HG03097 (cell line): Measurements from ENCODE around the gene THADA.
"Not testable (repeated sequence)": the region's sequence is repeated elsewhere in the genome, so short reads cannot be mapped to it uniquely, and the experiment has no call there.

Experiments used
- ATAC-seq: cut with Tn5 transposase; IDR thresholded peaks from one replicate; pipeline ENCODE4 v1.9.1; 2021; ENCODE audit not compliant: unreplicated experiment, low FRiP score

The THADA gene

DNA sequence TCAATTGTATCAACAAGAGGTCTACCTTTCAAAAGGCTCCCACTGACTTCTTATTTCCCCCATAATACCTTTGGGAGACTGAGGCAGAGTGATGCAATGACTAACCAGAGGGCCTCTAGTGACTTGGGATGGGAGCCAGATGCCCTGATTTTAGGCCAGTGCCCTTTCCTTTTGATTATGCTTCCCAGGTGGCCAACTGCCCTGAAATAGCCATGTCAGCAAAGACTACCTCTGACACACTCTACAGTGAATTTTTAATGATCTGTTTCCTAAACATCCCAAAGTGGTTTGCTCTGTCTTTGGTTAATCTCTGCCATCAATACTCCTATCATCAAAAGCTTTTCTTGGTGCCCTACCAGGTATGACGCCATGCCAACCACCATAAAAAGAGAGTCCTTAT is 303.5 kb downstream of the THADA start:
- no peak for ATAC-seq

- no peak for ATAC-seq
Observed at GRCh38 chr2:43289331-43289730, 306.5 kb downstream of the THADA start.

DNA sequence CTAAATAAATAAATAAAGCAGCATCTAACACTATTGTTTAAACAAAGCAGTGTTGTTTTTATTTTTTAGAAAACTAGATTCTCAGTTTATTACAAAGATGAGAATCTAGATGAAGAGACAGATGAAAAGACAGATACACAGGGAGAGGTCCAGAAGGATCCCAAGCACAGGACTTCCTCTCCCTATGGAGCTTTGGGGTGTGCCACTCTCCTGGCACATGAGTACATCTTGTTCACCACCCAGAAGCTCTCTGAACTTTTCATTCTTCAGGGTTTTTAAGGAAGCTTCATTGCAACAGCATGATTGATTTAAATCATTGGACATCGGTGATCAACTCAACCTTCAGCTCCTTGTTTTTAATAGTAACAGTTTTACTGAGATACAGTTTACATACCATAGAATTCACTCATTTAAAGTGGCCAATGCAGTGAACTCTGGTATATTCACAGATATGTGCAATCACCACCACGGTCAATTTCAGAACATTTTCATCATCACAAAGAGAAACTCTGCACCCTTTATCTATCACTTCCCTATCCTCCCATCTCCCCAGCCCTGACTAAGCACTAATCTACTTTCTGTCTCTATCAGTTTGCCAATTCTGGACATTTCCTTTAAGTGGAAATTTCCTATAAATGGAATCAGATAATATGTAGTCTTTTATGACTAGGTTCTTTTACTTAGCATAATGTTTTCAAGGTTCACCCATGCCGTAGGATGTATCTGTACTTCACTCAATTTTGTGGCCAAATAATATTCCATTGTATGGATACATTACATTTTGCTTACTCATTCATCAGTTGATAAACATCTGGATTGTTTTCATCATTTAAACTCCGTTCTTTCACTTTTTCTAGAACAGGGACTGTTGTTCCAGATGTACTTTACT is 307.2 kb downstream of the THADA start:
- no peak for ATAC-seq

DNA sequence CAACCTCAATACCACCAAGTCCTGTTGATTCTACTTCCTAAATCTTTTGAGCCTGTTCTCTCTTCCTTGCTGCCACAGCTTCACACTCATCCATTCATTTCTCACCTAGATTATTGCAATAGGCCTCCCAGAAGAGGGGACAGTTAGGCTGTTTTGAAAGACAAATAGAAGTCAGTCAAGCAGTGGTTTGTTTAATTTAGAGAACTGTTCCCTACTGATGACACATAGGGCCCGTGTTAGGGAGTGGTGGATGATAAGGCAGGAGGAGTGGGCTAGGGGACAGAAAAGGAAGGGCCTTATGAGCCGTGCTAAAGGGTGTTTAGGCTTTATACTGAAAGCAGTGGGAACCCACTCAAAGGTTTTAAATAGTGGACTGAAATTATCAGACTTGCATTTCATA is 309.9 kb downstream of the THADA start:
- ATAC-seq = no peak

DNA sequence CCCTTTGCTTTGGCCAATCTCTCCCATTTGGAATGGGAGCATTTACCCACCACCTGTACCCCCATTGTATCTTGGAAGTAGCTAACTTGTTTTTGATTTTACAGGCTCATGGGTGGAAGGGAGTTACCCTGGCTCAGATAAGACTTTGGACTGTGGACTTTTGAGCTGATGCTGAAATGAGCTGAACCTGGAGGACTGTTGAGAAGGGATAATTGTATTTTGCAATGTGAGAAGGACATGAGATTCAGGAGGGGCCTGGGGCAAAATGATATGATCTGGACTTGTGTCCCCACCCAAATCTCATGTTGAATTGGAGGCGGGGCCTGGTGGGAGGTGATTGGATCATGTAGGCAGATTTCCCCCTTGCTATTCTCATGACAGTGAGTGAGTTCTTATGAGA is 310.9 kb downstream of the THADA start:
- ATAC-seq = no peak

- ATAC-seq = not testable (repeated sequence)
Observed at GRCh38 chr2:43284347-43284746, 311.5 kb downstream of the THADA start.

- no peak for ATAC-seq
Observed at GRCh38 chr2:43280994-43281393, 314.8 kb downstream of the THADA start.

DNA sequence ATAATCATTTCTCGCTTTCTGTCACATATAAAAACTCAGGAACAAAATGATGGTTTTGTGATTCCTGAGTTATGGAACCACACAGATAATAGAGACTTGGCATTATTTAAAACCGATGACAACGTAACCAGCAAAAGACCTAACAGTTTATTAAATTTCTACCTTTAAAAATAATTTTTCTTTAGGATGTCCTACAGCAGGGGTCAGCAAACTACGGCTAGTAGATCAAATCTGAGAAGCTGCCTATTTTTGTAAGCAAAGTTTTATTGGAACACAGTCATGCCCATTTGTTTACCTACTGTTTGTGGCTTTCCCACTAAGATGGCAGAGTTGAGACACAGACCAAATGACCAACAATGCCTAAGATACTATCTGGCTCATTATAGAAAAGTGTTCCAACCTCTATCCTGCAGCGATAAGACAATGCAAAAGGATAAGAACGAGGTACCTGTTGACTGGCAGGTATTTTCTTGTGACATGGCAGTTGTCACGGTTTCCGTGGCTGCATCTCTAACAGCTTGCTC is 316.5 kb downstream of the THADA start:
- ATAC-seq = no peak

- no peak for ATAC-seq
Observed at GRCh38 chr2:43278564-43279220, 317.1 kb downstream of the THADA start.

GRCh38 chr2:43276962-43277391 is 318.9 kb downstream of the THADA start:
- no peak for ATAC-seq

DNA sequence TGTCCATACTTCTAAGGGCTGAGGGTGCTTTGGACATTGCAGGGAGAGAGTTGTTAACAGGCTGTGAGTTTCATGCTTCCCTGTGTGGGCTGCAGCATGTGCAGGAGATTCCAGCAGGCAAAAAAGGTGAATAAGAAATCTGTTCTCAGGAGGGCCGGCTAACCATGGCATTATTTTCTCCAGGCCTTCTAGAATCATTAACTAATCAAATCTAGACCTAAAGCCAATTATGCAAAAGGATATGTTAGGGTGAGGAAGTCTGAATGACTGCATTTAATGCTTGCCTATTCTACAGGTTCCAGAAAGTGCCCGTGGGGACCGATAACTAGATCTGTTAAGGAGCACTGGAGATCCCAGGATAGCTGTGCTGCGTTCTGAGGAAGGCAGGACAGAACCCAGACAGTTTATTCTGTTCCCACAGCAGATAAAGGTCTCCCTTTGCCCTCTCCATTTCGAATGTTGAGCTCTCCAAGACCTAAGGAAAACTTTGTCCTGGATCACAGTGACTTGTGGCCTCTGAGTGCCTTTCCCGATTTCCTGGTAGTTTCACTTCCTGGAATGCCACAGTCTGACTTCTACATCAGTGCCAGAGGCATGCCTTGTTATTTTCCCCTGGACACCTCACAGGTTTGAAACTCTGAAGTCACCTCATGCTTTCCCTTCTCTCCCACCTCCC is 319.4 kb downstream of the THADA start:
- ATAC-seq = no peak

GRCh38 chr2:43274721-43275120 is 321.1 kb downstream of the THADA start:
- no peak for ATAC-seq

DNA sequence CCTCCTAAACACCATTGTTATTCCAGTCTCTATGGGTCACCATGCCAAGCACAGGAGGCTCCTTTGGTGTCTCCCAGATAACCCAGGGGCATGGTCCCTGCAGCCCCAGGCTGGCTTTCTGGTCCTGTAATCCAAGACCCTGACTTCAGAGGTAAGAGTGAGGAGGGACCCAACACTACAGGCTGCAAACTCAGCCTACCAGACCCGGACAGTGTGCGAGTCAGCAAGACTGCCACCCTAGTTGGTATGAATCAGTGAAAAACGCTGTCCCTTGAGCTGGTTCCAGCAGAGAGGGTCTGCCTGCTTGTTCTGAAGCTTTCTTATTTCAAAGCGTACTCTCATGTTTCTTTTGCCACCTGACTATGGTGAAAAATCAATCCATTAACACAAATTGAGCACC is 321.8 kb downstream of the THADA start:
- ATAC-seq = no peak

DNA sequence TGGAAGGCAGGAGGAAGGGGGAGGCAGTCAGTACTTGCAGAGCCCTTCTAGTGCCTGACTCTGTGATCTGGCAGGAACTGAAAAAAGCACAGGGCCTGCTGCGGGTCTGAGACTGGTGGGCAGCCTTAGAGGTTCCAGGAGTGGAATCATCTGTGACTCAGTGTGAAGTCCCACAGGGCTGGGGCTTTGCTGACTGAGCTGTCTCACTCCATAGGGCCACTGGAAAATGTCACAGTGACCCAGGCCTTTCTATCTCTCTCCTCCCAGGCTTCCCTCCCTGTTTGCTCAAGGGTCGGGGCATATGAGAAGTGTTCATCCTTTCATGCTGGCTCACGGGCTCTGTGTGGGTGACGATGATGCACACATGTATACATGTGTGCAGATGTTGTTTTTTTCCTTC is 322.3 kb downstream of the THADA start:
- ATAC-seq = no peak

DNA sequence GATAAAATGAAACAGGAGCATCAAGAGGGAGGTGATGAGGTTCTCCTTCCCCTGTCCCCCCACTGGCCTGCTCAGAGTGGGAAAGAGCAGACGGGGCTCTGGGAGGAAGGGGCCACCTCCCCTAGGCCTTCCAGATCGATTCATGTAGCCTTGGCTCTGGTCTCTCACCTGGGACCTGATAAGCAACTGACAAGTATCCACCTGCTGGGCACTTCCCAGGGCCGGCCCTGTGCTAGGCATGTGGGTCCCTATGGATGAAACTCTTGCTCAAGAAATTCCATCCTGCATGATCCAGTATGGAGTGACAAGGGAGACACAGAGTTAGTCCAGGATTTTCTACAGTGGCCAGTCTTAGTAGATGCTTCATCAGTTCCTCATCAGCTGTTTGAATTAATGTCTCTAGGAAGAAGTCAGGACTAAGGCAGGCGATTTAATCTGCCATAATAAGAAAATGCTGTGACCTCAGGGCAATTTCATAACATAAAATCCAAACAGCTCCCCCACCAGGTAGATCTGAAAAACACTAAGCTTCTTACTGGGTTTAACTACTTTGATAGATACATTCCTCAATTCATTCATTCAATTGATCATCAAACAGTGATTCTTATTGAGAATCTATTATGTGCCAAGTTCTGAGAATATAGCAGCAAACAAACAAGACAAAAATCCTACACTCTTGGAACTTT is 324.8 kb downstream of the THADA start:
- no peak for ATAC-seq

DNA sequence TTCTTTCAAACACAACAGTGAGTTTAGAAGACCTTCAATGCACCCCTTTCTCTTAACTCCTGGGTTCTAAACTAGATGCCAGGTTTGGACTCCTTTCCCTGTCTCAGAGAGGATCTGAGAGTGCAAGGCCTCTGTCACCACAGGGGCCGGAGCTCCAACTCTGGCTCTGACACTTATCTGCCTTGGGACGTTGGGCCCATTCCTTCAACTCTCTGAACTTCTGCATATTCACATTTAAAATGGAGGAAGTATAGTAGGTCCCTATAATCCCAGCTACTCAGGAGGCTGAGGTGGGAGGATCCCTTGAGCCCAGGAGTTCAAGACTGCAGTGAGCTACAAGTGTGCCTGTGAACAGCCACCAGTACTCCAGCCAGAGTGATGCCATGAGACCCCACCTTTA is 325.4 kb downstream of the THADA start:
- no peak for ATAC-seq

GRCh38 chr2:43269706-43270105 is 326.1 kb downstream of the THADA start:
- no peak for ATAC-seq

DNA sequence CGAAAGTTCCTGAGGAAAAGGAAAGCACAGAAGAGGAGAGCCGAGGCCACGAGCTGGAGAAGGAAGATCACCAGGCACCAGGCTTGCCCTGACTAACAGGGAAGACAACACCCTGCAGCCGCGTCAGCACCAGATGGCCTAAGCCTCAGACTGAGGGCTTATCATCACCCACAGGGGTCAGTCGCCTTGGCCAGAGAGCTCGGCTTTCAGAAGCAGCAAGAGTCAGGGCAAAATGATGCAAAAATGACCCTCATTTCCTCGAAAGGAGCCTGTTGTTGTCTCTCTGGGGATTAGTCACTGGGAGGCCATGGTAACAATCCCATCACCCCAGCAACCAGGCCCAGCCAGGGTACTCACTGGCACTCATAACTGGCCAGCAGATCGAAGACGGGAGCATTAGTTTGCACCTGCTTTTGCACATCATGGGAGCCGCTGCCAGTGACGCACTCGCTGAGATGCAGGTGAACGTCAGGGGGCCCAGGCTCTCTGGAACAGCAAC is 326.7 kb downstream of the THADA start:
- no peak for ATAC-seq

DNA sequence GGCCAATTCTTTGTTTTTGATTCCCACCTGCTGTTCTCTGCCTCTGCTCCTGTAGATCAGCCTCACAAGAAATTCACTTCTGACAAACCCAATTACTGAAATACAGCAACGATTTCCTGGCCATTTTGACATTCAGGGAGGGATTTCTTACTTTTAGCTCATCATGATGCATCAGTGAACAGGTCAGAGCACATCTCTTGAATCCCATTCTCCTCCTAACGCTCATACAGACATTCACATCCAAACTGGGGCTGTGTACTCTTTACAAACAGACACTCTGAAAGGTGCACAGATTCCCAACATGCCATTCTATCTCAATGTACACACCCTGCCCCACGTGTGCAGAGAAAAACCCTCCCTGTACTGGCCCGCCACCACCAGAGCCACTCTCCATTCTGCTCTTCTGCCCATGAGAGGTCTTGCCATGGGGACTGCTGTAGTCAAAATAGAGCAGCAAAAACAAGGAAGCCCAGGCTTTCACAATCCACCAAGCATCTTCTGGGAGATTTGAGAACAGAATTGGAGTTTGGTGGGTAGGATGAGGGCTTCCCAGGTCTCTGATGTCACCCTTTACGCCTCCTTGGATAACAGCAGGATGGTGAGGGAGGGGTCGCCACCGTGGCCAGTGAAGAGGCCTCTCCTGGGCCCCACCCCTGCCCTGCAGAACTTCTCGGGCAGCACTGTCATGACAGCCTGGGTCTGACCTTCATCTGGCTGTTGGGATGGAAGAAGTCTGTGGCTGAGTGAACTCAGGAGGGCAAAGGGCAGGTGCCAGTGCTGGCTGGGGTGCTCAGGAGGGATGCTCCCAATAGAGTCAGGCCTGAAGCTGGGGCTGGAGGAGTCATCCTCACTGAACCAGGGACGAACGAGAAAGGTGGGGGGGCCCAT is 327.5 kb downstream of the THADA start:
- no peak for ATAC-seq

- no peak for ATAC-seq
Observed at GRCh38 chr2:43267381-43267780, 328.5 kb downstream of the THADA start.
